Osteoblast (primary cell): ENCODE data around the gene F2RL3. TPM values are rescaled to one million over a fixed set of nuclear protein-coding genes. Genes with fewer than 3 reads are reported as not detected.

Experiments
- DNase-seq: peaks from one replicate; pipeline ENCODE4 v3.0.0; 2011; ENCODE audit warnings: low spot score, mixed read lengths; ENCODE audit not compliant: insufficient read length; ENCODE audit errors: missing footprints
- H2AFZ ChIP-seq: 2 replicates; pipeline ENCODE4 v1.6.0; 2011; ENCODE audit warnings: mild to moderate bottlenecking, low read length
- H3K27ac ChIP-seq: 2 replicates; pipeline ENCODE4 v1.5.1; 2011; ENCODE audit warnings: mild to moderate bottlenecking, low read depth, low read length, moderate library complexity
- H3K27me3 ChIP-seq: 2 replicates; pipeline ENCODE4 v1.6.0; 2012; ENCODE audit warnings: mild to moderate bottlenecking, control low read depth, inconsistent platforms, low read length, moderate library complexity; ENCODE audit not compliant: insufficient read depth
- H3K36me3 ChIP-seq: 2 replicates; pipeline ENCODE4 v1.5.1; 2011; ENCODE audit warnings: mild to moderate bottlenecking, low read length, control low read depth, moderate library complexity; ENCODE audit not compliant: insufficient read depth
- H3K4me1 ChIP-seq: 2 replicates; pipeline ENCODE4 v1.5.1; 2011; ENCODE audit warnings: mild to moderate bottlenecking, low read length, control low read depth, moderate library complexity; ENCODE audit not compliant: insufficient read depth
- H3K4me2 ChIP-seq: 2 replicates; pipeline ENCODE4 v1.6.0; 2011; ENCODE audit warnings: mild to moderate bottlenecking, low read length; ENCODE audit not compliant: insufficient read depth
- H3K4me3 ChIP-seq: fragments of 200-600 bp; sonication (generic); 3 replicates; pipeline ENCODE4 v1.5.1; 2012; ENCODE audit warnings: mild to moderate bottlenecking, low read length, inconsistent platforms; ENCODE audit not compliant: insufficient read depth
- H3K79me2 ChIP-seq: 2 replicates; pipeline ENCODE4 v1.6.0; 2012; ENCODE audit warnings: mild to moderate bottlenecking, low read length, control low read depth, inconsistent platforms; ENCODE audit not compliant: insufficient read depth
- H3K9me3 ChIP-seq: 2 replicates; pipeline ENCODE4 v1.5.1; 2011; ENCODE audit warnings: low read depth, low read length, control low read depth
- H4K20me1 ChIP-seq: 2 replicates; pipeline ENCODE4 v1.6.0; 2012; ENCODE audit warnings: mild to moderate bottlenecking, low read length, control low read depth; ENCODE audit not compliant: insufficient read depth
- CTCF ChIP-seq: IDR thresholded peaks from 2 replicates; pipeline ENCODE4 v1.5.1; 2011; ENCODE audit warnings: mild to moderate bottlenecking, low read depth, low read length, moderate library complexity; ENCODE audit errors: extremely low read depth
- small RNA-seq: library from RNA; depleted of rRNA; stranded (forward); fragments of <200 nt; gene quantifications from one replicate; pipeline ENCODE3, GENCODE V24; 2012
- total RNA-seq: library from RNA; depleted of rRNA; stranded (reverse); fragments of >200 nt; gene quantifications from 2 replicates; pipeline ENCODE4 v1.2.3, GENCODE V29; 2012

The F2RL3 gene
- total RNA-seq, 1 donor = under 0.01 TPM

GRCh38 chr19:16940626-16941025 is 51.8 kb downstream of the F2RL3 start:
- H3K36me3 ChIP-seq = no peaks in the 10 kb centered on the region
- no peak overlapping the region for H3K4me2 ChIP-seq
- H2AFZ ChIP-seq = no peak overlapping the region
- H3K27ac ChIP-seq = no peak overlapping the region
- no peaks in the 10 kb centered on the region for H3K79me2 ChIP-seq
- no peaks in the 10 kb centered on the region for H3K9me3 ChIP-seq
- H3K4me1 ChIP-seq = no peaks in the 10 kb centered on the region
- no peaks in the 10 kb centered on the region for H3K27me3 ChIP-seq
- H3K4me3 ChIP-seq = no peak overlapping the region
- no peak for DNase-seq
- TF ChIP-seq CTCF = no peak
- no peaks in the 10 kb centered on the region for H4K20me1 ChIP-seq

Small RNA genes lying within 50 kb of the gene (small RNA-seq; reads per million reads assigned to genes)
- not detected for gene RN7SL823P
- gene RN7SL835P = not detected

Other genes with a start within 250 kb of the F2RL3 start
- 57.8 and 60.1 TPM in 2 replicates for gene SMIM7, start 228.9 kb upstream of the F2RL3 start, total RNA-seq
- gene TMEM38A, start 227.9 kb upstream of the F2RL3 start, total RNA-seq = 2.4 and 2.5 TPM in 2 replicates
- not detected in 2 replicates for gene NWD1, start 169.2 kb upstream of the F2RL3 start, total RNA-seq
- 24.2 and 29.8 TPM in 2 replicates for gene SIN3B, start 59.6 kb upstream of the F2RL3 start, total RNA-seq
- 0.29 and 0.36 TPM in 2 replicates for gene CPAMD8, start 137.8 kb downstream of the F2RL3 start, total RNA-seq
- gene HAUS8, start 186.5 kb downstream of the F2RL3 start, total RNA-seq = 1.8 and 2.1 TPM in 2 replicates
- 86.9 and 96.6 TPM in 2 replicates for gene MYO9B, start 186.8 kb downstream of the F2RL3 start, total RNA-seq